Progenitor cell of endocrine pancreas (in vitro differentiated cells): ENCODE data around the gene MGAT4B. TPM values are rescaled to one million over a fixed set of nuclear protein-coding genes. Genes with fewer than 3 reads are reported as not detected.

Experiments used
- DNase-seq: peaks from one replicate; pipeline ENCODE4 v3.0.0; 2021; ENCODE audit warnings: low spot score; ENCODE audit not compliant: unreplicated experiment
- H3K27ac Mint-ChIP-seq: 2 replicates; pipeline ENCODE4 v1.8.0; 2021; ENCODE audit warnings: mild to moderate bottlenecking, moderate library complexity, mixed read lengths
- H3K27me3 Mint-ChIP-seq: 2 replicates; pipeline ENCODE4 v1.8.0; 2021; ENCODE audit warnings: mixed read lengths
- H3K36me3 Mint-ChIP-seq: 2 replicates; pipeline ENCODE4 v1.8.0; 2022; ENCODE audit warnings: mixed read lengths; ENCODE audit not compliant: insufficient read depth
- H3K4me1 Mint-ChIP-seq: 2 replicates; pipeline ENCODE4 v1.8.0; 2021; ENCODE audit warnings: low read depth, mixed read lengths
- H3K4me3 Mint-ChIP-seq: 2 replicates; pipeline ENCODE4 v1.8.0; 2021; ENCODE audit warnings: low read depth, mild to moderate bottlenecking, moderate library complexity, mixed read lengths
- H3K9me3 Mint-ChIP-seq: 2 replicates; pipeline ENCODE4 v1.8.0; 2021; ENCODE audit warnings: low read depth, mixed read lengths
- total RNA-seq: library from RNA; stranded (reverse); gene quantifications from 2 replicates; pipeline ENCODE4 v1.2.1, GENCODE V29; 2021
- TF ChIP-seq, protein P1 (sequence below): fragments of 200-600 bp; sonication (generic); IDR thresholded peaks from one replicate; pipeline ENCODE4 v1.5.0; 2021; ENCODE audit warnings: antibody characterized with exemption, mild to moderate bottlenecking; ENCODE audit not compliant: unreplicated experiment

MGAT4B gene
- total RNA-seq, 1 donor from 2014 or later, result 159 TPM

DNA sequence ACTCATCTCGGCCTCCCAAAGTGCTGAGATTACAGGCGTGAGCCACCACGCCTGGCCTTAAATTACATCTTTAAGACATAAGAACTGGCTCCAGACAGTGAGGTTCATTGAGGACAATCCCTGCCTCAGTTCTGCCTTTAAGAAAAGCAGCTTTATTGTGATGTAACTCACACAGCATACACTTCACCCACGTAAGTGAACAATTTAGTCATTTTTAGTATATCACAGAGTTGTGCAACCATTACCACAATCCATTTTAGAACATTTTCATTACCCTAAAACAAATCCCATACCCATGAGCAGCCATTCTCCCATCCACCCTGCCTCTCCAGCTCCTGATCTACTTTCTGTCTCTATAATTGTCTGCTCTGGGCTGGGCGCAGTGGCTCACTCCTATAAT lies 36.9 kb downstream of the MGAT4B start:
- H3K36me3 Mint-ChIP-seq, result peaks cover 31% of the 10 kb centered on the region

DNA sequence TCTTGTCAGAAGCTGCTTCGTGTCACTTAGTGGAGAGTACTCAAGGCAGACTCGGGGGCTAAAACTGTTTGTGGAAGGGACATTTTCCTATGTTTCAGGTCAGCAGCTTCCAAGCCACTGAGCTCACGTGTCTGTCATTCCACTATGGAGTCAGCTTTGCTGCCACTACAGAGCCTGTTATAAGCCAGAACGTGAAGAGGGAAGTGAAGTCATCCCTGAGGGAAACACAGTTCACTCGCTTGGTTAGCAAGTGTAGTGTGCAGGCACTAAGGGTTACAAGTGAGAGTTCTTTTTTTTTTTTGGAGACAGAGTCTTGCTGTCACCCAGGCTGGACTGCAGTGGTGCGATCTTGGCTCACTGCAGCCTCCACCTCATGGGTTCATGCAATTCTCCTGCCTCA lies 37.4 kb downstream of the MGAT4B start:
- H3K4me3 Mint-ChIP-seq, result no peak overlapping the region
- DNase-seq, result no peak
- H3K27me3 Mint-ChIP-seq, result no peaks in the 10 kb centered on the region
- H3K36me3 Mint-ChIP-seq, result peaks cover 31% of the 10 kb centered on the region
- no peaks in the 10 kb centered on the region for H3K4me1 Mint-ChIP-seq
- no peaks in the 10 kb centered on the region for H3K9me3 Mint-ChIP-seq
- H3K27ac Mint-ChIP-seq, result no peak overlapping the region
- TF ChIP-seq, protein P1, sequence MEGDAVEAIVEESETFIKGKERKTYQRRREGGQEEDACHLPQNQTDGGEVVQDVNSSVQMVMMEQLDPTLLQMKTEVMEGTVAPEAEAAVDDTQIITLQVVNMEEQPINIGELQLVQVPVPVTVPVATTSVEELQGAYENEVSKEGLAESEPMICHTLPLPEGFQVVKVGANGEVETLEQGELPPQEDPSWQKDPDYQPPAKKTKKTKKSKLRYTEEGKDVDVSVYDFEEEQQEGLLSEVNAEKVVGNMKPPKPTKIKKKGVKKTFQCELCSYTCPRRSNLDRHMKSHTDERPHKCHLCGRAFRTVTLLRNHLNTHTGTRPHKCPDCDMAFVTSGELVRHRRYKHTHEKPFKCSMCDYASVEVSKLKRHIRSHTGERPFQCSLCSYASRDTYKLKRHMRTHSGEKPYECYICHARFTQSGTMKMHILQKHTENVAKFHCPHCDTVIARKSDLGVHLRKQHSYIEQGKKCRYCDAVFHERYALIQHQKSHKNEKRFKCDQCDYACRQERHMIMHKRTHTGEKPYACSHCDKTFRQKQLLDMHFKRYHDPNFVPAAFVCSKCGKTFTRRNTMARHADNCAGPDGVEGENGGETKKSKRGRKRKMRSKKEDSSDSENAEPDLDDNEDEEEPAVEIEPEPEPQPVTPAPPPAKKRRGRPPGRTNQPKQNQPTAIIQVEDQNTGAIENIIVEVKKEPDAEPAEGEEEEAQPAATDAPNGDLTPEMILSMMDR, result no peak

More for the DNA sequence above, 36.9 kb downstream of the MGAT4B start:
- H3K4me1 Mint-ChIP-seq, result no peaks in the 10 kb centered on the region
- DNase-seq, result no peak
- H3K9me3 Mint-ChIP-seq, result no peaks in the 10 kb centered on the region
- no peak overlapping the region for H3K4me3 Mint-ChIP-seq
- TF ChIP-seq, protein P1, result no peak
- H3K27ac Mint-ChIP-seq, result no peak overlapping the region
- H3K27me3 Mint-ChIP-seq, result no peaks in the 10 kb centered on the region

DNA sequence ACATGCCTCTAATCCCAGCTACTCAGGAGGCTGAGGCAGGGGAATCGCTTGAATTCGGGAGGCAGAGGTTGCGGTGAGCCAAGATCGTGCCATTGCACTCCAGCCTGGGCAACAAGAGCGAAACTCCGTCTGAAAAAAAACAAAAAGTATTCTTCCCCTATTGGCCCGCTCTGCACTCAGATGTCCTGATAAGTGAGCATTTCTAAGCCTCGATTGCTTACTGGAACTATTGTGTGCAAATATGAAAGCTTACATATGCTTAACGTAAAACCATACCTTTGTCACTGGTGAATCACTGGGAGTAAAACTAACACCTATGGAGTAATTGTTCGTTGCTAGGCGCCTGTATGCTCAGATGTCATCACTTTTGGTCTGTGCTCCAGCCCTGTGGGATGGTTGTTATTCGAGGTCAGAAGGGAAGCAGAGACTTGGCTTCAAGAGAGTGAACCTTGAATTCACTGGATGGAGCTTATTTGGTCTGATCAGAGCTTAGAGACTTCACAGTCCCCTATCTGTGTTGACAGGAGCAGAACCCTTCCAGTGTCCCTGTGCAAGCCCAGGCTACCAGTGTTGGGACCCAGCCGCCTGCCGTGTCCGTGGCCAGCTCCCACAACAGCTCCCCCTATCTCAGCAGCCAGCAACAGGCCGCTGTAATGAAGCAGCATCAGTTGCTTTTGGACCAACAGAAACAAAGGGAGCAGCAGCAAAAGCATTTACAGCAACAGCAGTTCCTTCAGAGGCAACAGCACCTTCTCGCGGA lies 38.2 kb downstream of the MGAT4B start:
- H3K4me3 Mint-ChIP-seq, result no peak overlapping the region
- H3K9me3 Mint-ChIP-seq, result no peaks in the 10 kb centered on the region
- peak overlapping the region; percentile 17 for H3K27ac Mint-ChIP-seq
- H3K36me3 Mint-ChIP-seq, result peaks cover 31% of the 10 kb centered on the region
- H3K27me3 Mint-ChIP-seq, result no peaks in the 10 kb centered on the region
- TF ChIP-seq, protein P1, result peak; percentile 34
- H3K4me1 Mint-ChIP-seq, result peaks cover 6% of the 10 kb centered on the region
- DNase-seq, result no peak

DNA sequence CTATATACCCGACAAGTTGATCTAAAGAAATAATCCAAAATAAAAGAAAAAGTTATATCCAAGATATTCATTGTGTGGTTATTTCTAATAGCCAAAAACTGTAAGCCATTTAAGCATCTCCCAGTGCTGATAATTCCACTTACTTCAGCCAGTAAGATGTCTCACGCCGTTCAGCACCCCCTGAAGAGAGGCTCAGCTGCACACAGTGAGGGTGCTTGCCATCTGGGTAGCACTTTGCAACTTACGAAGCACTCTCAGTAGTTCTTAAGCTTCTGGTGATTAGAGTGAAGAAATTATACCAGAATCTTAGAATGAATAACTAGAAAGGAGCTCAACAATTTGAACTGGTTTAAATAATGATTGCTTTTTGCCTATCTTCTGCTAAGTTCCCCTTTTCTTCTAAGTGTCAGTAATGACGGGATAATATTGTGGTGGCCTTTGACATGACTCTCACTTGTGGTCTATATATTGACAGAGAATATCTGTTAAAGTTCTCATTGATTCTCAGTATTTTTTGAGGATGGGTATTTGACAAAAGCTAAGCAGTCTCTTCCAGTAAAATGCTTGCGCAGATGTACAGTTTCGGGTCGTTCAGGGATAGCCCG lies 39.1 kb downstream of the MGAT4B start:
- DNase-seq, result no peak
- Mint-ChIP-seq H3K4me3 (no peak overlapping the region), H3K36me3 (peaks cover 27% of the 10 kb centered on the region), H3K27ac (peak overlapping the region; percentile 17), H3K9me3 (no peaks in the 10 kb centered on the region), H3K4me1 (peaks cover 16% of the 10 kb centered on the region), H3K27me3 (no peaks in the 10 kb centered on the region)
- TF ChIP-seq, protein P1, result no peak

DNA sequence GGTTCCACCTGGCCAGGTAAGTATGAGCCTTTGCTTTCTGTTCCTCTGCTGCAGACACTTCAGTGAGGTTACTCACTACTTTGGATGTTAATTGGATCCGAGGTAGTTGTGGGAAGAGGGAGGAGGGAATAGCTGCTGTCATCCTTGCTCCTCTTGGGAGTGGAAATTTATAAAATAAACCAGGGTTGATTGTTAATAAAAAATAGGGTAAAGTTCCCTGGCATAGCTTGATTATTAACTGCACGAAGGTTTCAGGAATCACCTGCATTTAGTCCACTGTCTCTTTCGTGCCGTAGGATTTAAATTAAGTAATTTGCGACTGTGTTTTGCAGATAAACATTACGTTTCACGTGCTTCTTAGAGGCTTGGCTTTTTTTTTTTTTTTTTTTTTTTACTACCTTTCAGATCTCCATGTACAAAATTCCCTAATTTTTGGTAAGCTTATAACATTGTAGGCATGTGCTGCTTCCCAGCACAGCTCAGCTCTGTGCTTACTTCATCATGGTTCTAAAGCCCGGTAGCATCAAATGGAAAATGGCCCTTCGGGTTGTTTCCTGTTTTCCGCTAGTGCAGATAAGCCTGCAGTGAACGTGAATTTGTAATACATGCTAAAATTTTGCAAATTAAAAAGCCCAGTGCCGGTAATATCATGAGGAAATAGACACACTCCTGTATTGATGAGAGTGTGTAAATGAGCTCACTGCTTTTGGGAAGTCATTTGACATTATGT lies 39.8 kb downstream of the MGAT4B start:
- Mint-ChIP-seq H3K27ac (peak overlapping the region; percentile 73), H3K9me3 (no peaks in the 10 kb centered on the region), H3K4me1 (peaks cover 22% of the 10 kb centered on the region), H3K27me3 (no peaks in the 10 kb centered on the region), H3K36me3 (peaks cover 23% of the 10 kb centered on the region), H3K4me3 (no peak overlapping the region)
- no peak for DNase-seq
- TF ChIP-seq, protein P1, result no peak
